Spinal cord (tissue), 10 donors: ENCODE measurements around the gene HPDL. TPM values are rescaled to one million over a fixed set of nuclear protein-coding genes. Genes with fewer than 3 reads are reported as not detected.
"Not testable (repeated sequence)": the region's sequence is repeated elsewhere in the genome, so short reads cannot be mapped to it uniquely, and the experiment has no call there.

Source experiments
- DNase-seq, 6 donors: peaks; one replicate each; pipeline versions ENCODE4 v3.0.0 to v3.0.0-alpha.2; 2013 to 2015; ENCODE audit warnings: low spot score in 6 of 6, low read depth in 4 of 6
- H3K27ac ChIP-seq: one replicate; pipeline ENCODE4 v1.5.1; 2013; ENCODE audit warnings: low read depth, low read length, control low read depth
- H3K27me3 ChIP-seq: one replicate; pipeline ENCODE4 v1.6.1; 2013; ENCODE audit warnings: low read length; ENCODE audit not compliant: control insufficient read depth, insufficient read depth
- H3K36me3 ChIP-seq: one replicate; pipeline ENCODE4 v1.6.1; 2013; ENCODE audit warnings: low read length; ENCODE audit not compliant: control insufficient read depth, insufficient read depth
- H3K4me1 ChIP-seq: one replicate; pipeline ENCODE4 v1.6.1; 2013; ENCODE audit warnings: low read length; ENCODE audit not compliant: control insufficient read depth, insufficient read depth
- H3K4me3 ChIP-seq: one replicate; pipeline ENCODE4 v1.5.1; 2013; ENCODE audit warnings: low read depth, low read length, control low read depth
- H3K9me3 ChIP-seq: one replicate; pipeline ENCODE4 v1.6.1; 2013; ENCODE audit warnings: low read length; ENCODE audit not compliant: control insufficient read depth, insufficient read depth
- WGBS: methylation state at CpG from one replicate; pipeline ENCODE4 v1.1.5; 2013; ENCODE audit warnings: missing lambda C conversion rate; ENCODE audit not compliant: insufficient coverage; 5-methylcytosine and 5-hydroxymethylcytosine counted together
- polyA plus RNA-seq, 2 donors: library from polyadenylated mRNA; unstranded; fragments of 120-200 nt; gene quantifications; one replicate each; pipeline ENCODE4 v1.2.1, GENCODE V29; 2013; ENCODE audit not compliant: insufficient read length in 2 of 2
- total RNA-seq, 2 donors: library from RNA; depleted of rRNA in 1 of 2; stranded (reverse); fragments of 120-200 nt in 1 of 2; fragments of >200 nt in 1 of 2; gene quantifications; one replicate each; pipeline versions ENCODE4 v1.2.3 to v1.2.4, GENCODE V29; 2013 to 2014
- donor health status: healthy.

HPDL gene
- total and polyA plus RNA-seq, 4 donors: 1.8 to 4.6 (median 2.7) TPM

DNA sequence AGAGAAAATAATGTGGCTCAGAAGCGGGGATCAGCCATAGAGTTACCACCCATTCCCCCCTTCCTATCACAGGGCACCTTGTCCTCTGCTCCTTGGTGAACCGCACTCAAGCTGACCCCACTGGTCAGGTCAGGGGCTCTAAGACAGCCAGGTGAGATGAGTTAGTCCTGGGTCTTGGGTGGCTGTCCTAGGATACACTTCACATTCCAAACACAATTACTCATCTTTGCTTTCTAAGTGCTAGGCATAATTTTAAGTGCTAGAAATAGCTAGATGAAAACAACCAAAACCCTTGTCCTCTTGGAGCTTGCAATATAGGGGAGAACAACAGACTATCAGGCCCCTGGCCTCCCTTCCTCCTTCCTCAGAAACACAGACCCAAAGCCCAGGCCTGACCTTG lies 21.3 kb downstream of the HPDL start:
- WGBS: no CpG with 5 or more reads among the region's 2 CpGs
- Histone ChIP-seq H3K36me3 (peaks cover 22% of the 10 kb centered on the region), H3K9me3 (no peaks in the 10 kb centered on the region), H3K4me1 (peaks cover 16% of the 10 kb centered on the region), H3K4me3 (no peak overlapping the region), H3K27me3 (no peaks in the 10 kb centered on the region), H3K27ac (no peak overlapping the region)
- DNase-seq: no peak

DNA sequence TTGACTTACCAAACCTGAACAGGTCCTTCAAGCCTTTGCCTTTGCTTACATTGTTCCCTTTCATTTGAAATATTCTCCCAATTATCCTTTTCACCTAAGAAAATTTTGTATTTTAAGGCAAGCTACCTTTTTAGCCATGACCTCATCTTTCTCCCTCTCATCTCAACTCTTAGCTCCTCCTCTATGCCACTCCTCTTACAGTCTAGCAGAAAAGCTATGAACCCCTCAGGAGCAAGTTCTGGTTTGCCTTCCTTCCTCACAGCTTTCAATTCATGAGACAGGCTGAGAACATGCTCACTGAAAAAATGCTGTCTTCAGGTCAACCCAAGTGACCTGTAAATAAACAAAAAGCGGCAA lies 21.9 kb downstream of the HPDL start:
- no peak overlapping the region for H3K27ac ChIP-seq
- no peaks in the 10 kb centered on the region for H3K9me3 ChIP-seq
- H3K4me3 ChIP-seq: no peak overlapping the region
- DNase-seq: no peak
- H3K36me3 ChIP-seq: peaks cover 16% of the 10 kb centered on the region
- H3K4me1 ChIP-seq: peaks cover 16% of the 10 kb centered on the region
- H3K27me3 ChIP-seq: no peaks in the 10 kb centered on the region
- WGBS: 25% methylated on average over 1 of the region's 1 CpG

DNA sequence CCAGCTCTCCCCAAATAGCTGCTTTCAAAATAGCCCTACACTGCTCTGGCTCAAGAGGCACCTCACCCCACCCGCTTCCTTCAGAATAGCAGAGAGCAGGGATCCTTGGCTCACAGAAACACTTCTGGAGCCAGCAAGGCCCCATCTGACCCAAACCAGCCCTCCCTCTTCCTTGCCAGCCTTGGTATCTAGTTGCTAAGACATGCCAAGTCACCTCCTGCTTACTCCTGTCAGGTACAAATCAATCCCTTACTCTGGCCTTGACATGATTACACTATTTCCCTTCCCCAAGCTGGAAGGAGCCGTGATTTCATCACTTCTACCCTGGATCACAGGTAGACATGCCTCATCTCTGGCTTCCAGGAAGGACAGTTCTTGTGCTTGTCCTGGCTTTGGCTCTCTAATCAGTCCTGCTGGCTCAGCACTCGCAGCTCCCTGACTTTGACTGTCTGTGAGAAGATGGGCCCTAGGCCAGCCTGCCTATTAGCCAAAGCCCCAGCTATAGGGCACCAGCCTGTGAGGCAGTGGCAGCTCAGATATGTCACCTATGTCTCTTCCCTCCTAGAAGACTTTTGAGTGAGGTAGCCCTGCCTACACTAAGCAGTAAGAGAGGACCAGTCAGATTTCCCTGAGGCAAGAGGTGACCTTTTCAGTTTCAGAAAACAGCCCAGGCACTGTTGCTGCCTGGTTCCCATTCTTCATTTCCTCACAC lies 22.4 kb downstream of the HPDL start:
- Histone ChIP-seq H3K36me3 (peaks cover 15% of the 10 kb centered on the region), H3K27me3 (no peaks in the 10 kb centered on the region), H3K9me3 (no peaks in the 10 kb centered on the region), H3K4me3 (no peak overlapping the region), H3K27ac (no peak overlapping the region), H3K4me1 (peaks cover 16% of the 10 kb centered on the region)
- WGBS: 71% methylated on average over 3 of the region's 3 CpGs
- peak in 2 of 6 donors; percentile 6 to 24 for DNase-seq

DNA sequence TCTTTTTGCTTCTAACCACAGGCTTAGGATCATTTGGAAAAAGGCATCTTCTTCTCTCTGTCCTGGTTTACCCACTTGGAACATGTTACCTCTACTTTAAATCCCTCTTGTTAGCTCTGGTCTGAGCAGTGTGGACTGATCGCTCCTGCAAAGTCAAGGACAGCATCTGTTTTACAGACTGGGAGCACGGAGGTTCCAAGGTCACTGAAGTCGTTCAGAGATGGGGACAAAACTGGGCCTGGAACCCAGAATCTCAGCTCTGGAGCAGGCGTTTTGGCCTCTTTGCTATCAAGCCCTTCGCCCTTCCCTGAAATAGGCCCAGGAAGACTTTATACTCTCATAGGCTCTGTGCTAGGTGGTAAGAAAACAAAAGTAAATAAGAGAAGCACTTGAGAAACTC lies 24.8 kb downstream of the HPDL start:
- no peak for DNase-seq
- WGBS: 83% methylated on average over 3 of the region's 5 CpGs

DNA sequence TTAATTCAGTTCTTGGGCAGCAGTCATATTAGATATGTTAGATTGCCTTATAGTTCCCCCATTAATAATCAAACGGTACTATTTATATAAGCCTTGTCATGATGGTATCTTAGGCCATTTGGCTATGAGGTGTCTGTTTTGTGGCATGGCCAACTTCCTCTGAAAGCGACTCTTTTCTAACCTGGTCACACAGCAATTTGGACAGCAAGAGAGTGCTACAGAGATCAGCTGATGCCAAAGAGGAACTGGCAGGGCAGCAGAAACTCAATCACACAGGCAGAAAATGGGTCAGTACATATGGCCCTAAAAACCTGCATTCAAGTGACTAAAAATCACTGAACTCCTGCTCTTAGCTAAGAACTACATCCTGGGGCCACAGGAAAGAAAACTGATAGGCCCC lies 27.0 kb downstream of the HPDL start:
- WGBS: 92% methylated on average over 1 of the region's 2 CpGs
- Histone ChIP-seq H3K27me3 (no peaks in the 10 kb centered on the region), H3K4me3 (no peak overlapping the region), H3K27ac (no peak overlapping the region), H3K4me1 (peaks cover 6% of the 10 kb centered on the region), H3K36me3 (no peaks in the 10 kb centered on the region), H3K9me3 (no peaks in the 10 kb centered on the region)
- DNase-seq: no peak

More for the DNA sequence above, 24.8 kb downstream of the HPDL start:
- peaks cover 16% of the 10 kb centered on the region for H3K4me1 ChIP-seq
- no peak overlapping the region for H3K27ac ChIP-seq
- peaks cover 3% of the 10 kb centered on the region for H3K36me3 ChIP-seq
- no peak overlapping the region for H3K4me3 ChIP-seq
- H3K27me3 ChIP-seq: no peaks in the 10 kb centered on the region
- H3K9me3 ChIP-seq: no peaks in the 10 kb centered on the region

DNA sequence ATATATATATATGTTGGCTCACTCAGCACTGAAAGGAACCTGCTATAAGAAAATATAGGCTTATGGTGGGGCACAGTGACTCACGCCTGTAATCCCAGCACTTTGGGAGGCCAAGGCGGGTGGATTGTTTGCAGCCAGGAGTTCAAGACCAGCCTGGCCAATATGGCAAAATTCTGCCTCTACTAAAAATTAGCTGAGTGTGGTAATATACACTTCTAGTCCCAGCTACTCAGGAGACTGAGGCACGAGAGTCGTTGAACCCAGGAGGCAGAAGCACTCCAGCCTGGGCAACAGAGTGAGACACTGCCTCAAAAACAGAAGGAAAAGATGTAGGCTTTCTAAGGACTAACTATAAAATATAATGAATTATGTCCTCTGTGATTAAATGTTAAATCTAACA lies 28.1 kb downstream of the HPDL start:
- H3K27me3 ChIP-seq: no peaks in the 10 kb centered on the region
- no peak overlapping the region for H3K27ac ChIP-seq
- H3K4me3 ChIP-seq: no peak overlapping the region
- WGBS: 90% methylated on average over 2 of the region's 4 CpGs
- H3K36me3 ChIP-seq: no peaks in the 10 kb centered on the region
- no peak for DNase-seq
- H3K4me1 ChIP-seq: no peaks in the 10 kb centered on the region
- H3K9me3 ChIP-seq: no peaks in the 10 kb centered on the region

DNA sequence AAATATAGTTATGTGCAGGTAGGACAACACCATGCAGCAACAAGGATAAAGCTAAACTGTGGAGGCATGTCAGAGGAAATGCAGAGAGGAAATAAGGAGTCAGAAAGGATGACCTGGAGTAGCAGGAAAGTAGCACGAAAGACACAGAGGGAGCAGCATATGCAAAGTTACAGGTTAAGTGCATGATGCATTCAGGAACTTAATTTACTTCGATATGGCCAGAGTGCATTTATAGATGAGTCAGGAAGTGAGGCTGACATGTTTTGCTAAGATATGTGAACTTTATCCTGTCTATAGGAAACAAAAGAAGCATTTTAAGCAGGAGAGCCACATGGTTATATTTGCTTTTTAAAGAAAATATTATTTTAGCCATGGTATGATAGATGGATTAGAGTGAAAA lies 29.0 kb downstream of the HPDL start:
- Histone ChIP-seq H3K4me3 (no peak overlapping the region), H3K4me1 (no peaks in the 10 kb centered on the region), H3K9me3 (no peaks in the 10 kb centered on the region), H3K36me3 (no peaks in the 10 kb centered on the region), H3K27me3 (no peaks in the 10 kb centered on the region), H3K27ac (no peak overlapping the region)
- WGBS: 50% methylated on average over 1 of the region's 2 CpGs
- no peak for DNase-seq

DNA sequence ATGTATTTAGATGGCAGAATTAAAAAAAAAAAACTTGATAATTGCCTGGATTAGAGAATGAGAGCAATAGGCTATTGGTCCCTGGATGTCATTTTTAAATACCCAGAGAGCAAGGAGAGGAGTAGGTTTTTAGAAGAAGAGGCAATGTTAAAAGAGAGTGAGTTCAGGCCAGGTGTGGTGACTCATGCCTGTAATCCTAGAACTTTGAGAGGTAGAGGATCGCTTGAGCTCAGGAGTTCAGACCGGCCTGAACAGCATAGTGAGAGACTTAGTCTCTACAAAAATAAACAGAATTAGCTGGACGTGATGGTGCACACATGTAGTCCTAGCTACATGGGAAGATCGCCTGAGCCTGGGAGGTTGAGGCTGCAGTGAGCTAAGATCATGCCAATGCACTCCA lies 29.5 kb downstream of the HPDL start:
- no peak overlapping the region for H3K27ac ChIP-seq
- no peaks in the 10 kb centered on the region for H3K27me3 ChIP-seq
- H3K4me1 ChIP-seq: no peaks in the 10 kb centered on the region
- 78% methylated on average over 2 of the region's 4 CpGs for WGBS
- no peaks in the 10 kb centered on the region for H3K36me3 ChIP-seq
- H3K4me3 ChIP-seq: no peak overlapping the region
- no peak for DNase-seq
- H3K9me3 ChIP-seq: no peaks in the 10 kb centered on the region

DNA sequence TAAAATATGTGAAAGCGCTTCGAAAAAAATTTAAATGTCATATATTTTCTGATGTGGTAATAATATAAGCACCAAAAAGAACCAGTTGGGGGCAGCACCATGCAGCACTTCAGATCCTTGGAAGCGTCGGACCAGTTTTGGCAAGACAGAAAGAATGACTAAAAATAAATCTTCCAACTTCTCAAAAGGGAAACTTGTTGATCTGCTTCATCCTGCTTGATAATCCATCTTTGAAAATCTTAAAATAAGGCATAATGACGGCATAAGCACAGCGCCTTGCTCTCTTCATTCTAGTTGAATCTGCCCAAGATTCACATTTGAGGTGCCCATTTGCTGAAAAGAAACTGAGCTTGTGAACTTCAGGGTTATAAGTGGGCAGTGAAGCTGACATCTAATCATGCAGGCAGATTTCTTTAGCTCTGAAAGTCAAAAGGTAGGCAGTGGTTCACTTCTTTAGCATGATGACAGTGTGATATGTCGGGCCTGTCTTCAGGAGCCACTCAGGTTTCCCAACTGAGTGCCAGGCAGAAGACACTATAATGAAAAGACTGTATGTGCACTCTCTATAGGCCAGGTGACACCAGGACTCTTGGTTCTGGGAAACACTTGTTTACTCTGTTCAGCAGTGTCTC lies 33.3 kb downstream of the HPDL start:
- 63% methylated on average over 3 of the region's 7 CpGs for WGBS
- Histone ChIP-seq H3K27me3 (no peaks in the 10 kb centered on the region), H3K4me3 (no peak overlapping the region), H3K36me3 (no peaks in the 10 kb centered on the region), H3K9me3 (no peaks in the 10 kb centered on the region), H3K4me1 (no peaks in the 10 kb centered on the region), H3K27ac (no peak overlapping the region)
- peak; percentile 28 to 88 (median 46) for DNase-seq

DNA sequence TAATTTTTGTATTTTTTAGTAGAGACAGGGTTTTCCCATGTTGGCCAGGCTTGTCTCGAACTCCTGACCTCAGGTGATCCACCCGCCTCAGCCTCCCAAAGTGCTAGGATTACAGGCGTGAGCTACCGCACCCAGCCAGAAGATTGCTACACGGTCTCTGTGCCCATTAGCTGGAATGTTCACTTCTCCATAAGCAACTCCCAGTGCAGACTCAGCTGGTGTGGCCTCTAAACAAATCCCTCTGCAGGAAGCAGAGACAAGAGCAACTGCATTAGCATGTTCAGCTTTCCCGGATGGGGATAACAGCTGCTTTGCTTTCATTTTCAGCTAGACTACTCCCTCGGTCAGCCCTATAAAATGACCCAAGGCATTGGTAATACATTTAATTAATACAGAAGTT lies 34.3 kb downstream of the HPDL start:
- H3K9me3 ChIP-seq, H3K27me3 ChIP-seq, H3K27ac ChIP-seq, H3K4me3 ChIP-seq, H3K4me1 ChIP-seq, H3K36me3 ChIP-seq: not testable (repeated sequence)
- 56% methylated on average over 5 of the region's 7 CpGs for WGBS
- DNase-seq: peak in 1 of 6 donors; percentile 33
